HL-60 (cell line): ENCODE measurements around the gene TSPAN10.

Experiments
- DNase-seq, 2 experiments: peaks; one replicate each; pipeline ENCODE4 v3.0.0-alpha.2; 2010 to 2020; ENCODE audit warnings: low read depth in 1 of 2, low spot score in 1 of 2
- H3K27ac ChIP-seq: fragments of 250-450 bp; sonication (Bioruptor Pico); replicated peaks from 2 replicates; pipeline ENCODE4 v1.5.1; 2020; ENCODE audit warnings: mild to moderate bottlenecking, moderate library complexity
- H3K27me3 ChIP-seq: fragments of 250-450 bp; sonication (Bioruptor Pico); 2 replicates; pipeline ENCODE4 v1.5.1; 2021; ENCODE audit warnings: mild to moderate bottlenecking, moderate library complexity; ENCODE audit not compliant: insufficient read depth, poor library complexity, severe bottlenecking
- H3K4me3 ChIP-seq: replicated peaks from 2 replicates; pipeline ENCODE4 v1.5.1; 2011; ENCODE audit warnings: mild to moderate bottlenecking, control low read depth, low read length; ENCODE audit not compliant: insufficient read depth
- GABPA ChIP-seq: IDR thresholded peaks from 2 replicates; pipeline ENCODE4 v1.6.1; 2012; ENCODE audit warnings: low read depth
- POLR2AphosphoS5 ChIP-seq: IDR thresholded peaks from 2 replicates; pipeline ENCODE4 v1.6.1; 2012; ENCODE audit warnings: low read depth
- SPI1 ChIP-seq: IDR thresholded peaks from 2 replicates; pipeline ENCODE4 v1.6.1; 2012; ENCODE audit warnings: low read depth, mild to moderate bottlenecking, borderline replicate concordance
- TF ChIP-seq, protein P1 (sequence below): IDR thresholded peaks from one replicate; pipeline ENCODE4 v1.5.1; 2011; ENCODE audit warnings: low read length, control low read depth, inconsistent platforms; ENCODE audit not compliant: insufficient read depth
- TF ChIP-seq, protein P2 (sequence below): IDR thresholded peaks from 2 replicates; pipeline ENCODE4 v1.6.1; 2012; ENCODE audit warnings: low read depth; ENCODE audit not compliant: insufficient replicate concordance

Gene TSPAN10

GRCh38 chr17:81591971-81592370, 45.0 kb upstream of the TSPAN10 start:
- TF ChIP-seq, protein P1, sequence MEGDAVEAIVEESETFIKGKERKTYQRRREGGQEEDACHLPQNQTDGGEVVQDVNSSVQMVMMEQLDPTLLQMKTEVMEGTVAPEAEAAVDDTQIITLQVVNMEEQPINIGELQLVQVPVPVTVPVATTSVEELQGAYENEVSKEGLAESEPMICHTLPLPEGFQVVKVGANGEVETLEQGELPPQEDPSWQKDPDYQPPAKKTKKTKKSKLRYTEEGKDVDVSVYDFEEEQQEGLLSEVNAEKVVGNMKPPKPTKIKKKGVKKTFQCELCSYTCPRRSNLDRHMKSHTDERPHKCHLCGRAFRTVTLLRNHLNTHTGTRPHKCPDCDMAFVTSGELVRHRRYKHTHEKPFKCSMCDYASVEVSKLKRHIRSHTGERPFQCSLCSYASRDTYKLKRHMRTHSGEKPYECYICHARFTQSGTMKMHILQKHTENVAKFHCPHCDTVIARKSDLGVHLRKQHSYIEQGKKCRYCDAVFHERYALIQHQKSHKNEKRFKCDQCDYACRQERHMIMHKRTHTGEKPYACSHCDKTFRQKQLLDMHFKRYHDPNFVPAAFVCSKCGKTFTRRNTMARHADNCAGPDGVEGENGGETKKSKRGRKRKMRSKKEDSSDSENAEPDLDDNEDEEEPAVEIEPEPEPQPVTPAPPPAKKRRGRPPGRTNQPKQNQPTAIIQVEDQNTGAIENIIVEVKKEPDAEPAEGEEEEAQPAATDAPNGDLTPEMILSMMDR = no peak
- TF ChIP-seq, protein P2, sequence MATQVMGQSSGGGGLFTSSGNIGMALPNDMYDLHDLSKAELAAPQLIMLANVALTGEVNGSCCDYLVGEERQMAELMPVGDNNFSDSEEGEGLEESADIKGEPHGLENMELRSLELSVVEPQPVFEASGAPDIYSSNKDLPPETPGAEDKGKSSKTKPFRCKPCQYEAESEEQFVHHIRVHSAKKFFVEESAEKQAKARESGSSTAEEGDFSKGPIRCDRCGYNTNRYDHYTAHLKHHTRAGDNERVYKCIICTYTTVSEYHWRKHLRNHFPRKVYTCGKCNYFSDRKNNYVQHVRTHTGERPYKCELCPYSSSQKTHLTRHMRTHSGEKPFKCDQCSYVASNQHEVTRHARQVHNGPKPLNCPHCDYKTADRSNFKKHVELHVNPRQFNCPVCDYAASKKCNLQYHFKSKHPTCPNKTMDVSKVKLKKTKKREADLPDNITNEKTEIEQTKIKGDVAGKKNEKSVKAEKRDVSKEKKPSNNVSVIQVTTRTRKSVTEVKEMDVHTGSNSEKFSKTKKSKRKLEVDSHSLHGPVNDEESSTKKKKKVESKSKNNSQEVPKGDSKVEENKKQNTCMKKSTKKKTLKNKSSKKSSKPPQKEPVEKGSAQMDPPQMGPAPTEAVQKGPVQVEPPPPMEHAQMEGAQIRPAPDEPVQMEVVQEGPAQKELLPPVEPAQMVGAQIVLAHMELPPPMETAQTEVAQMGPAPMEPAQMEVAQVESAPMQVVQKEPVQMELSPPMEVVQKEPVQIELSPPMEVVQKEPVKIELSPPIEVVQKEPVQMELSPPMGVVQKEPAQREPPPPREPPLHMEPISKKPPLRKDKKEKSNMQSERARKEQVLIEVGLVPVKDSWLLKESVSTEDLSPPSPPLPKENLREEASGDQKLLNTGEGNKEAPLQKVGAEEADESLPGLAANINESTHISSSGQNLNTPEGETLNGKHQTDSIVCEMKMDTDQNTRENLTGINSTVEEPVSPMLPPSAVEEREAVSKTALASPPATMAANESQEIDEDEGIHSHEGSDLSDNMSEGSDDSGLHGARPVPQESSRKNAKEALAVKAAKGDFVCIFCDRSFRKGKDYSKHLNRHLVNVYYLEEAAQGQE = no peak
- no peak for TF ChIP-seq SPI1
- no peak for TF ChIP-seq POLR2AphosphoS5
- TF ChIP-seq GABPA = no peak
- no peaks in the 10 kb centered on the region for H3K27me3 ChIP-seq
- no peak for DNase-seq
- no peak overlapping the region for H3K27ac ChIP-seq
- H3K4me3 ChIP-seq = no peak overlapping the region

- no peak for DNase-seq
- H3K27ac ChIP-seq = no peak overlapping the region
- no peak overlapping the region for H3K4me3 ChIP-seq
- TF ChIP-seq, protein P1 = no peak
- TF ChIP-seq, protein P2 = no peak
- TF ChIP-seq SPI1 (no peak), GABPA (no peak), POLR2AphosphoS5 (no peak)
- H3K27me3 ChIP-seq = no peaks in the 10 kb centered on the region
Measured at GRCh38 chr17:81593105-81593871, 43.7 kb upstream of the TSPAN10 start.

- Histone ChIP-seq H3K4me3 (no peak overlapping the region), H3K27ac (no peak overlapping the region), H3K27me3 (no peaks in the 10 kb centered on the region)
- TF ChIP-seq SPI1 (no peak), GABPA (no peak), POLR2AphosphoS5 (no peak)
- TF ChIP-seq, protein P2 = no peak
- TF ChIP-seq, protein P1 = no peak
- DNase-seq = no peak
Measured at GRCh38 chr17:81599719-81600486, 37.1 kb upstream of the TSPAN10 start.
